ENCODE measurements around the gene TMEM266. TPM values are rescaled to one million over a fixed set of nuclear protein-coding genes. Genes with fewer than 3 reads are reported as not detected.

TMEM266 gene
- total RNA-seq, 2 donors from 2014 or later, result 0.15 TPM; not detected in 1

DNA sequence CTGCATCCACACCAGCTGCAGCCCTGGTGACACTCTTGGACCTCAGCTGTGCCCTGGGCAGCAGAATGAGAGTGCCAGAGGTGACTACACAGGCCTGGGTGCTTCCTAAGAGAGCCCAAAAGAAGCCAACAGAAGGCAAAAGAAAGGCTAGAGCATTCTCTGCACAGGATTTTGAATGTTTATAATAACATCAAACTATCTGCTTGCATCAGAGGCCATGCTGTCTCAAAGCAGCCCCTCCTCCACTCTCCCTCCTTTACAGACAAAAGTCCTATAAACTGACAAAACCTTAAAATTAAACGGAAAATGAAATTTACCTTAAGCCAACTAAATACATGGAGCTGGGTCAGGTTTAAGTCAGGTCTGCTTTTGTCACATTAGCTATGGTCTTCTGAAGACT is 155.8 kb downstream of the TMEM266 start:
- Mint-ChIP-seq H3K27ac (no peak overlapping the region), H3K4me1 (peaks cover 4% of the 10 kb centered on the region), H3K36me3 (ENCODE audit: low read depth) (peaks cover 55% of the 10 kb centered on the region), H3K27me3 (no peaks in the 10 kb centered on the region), H3K9me3 (no peaks in the 10 kb centered on the region), H3K4me3 (no peak overlapping the region)
- ATAC-seq (replicated peaks), result no peak

DNA sequence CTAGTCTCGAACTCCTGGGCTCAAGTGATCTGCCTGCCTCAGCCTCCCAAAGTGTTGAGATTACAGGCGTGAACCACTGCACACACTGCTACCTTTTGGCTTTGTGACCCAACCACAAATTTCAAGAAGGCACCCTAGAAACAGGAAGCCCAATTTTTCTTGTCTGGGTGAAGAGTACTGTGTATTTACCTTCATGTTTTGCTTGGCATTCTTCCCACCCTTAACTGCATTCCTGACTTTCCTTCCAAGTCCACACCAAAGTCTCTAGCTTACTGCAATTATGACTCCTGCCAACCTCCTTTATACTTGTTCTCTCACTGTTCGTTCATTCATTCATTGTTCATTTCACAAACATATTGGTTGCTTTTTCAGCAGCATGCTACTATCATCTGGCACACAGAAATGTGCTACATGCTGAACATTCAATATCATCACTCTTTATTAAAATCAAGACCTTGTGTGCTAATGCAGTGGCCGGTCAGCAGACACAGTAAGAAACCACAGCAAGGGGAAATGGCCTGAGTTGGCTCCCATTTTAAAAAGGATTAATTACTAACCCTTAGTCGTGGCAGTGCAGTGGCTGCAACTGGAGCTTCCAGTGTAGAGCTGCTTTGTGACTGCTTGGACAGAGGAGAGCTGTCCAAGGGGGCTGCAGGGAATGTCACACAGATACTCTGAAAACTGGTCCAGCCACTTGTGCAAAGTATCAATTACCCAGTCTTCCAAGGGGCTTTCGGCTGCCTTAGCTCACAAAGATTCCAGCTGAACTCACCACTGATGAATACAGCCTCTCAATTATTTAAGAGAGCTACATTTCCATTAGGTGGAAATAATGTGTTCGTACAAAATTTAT is 157.5 kb downstream of the TMEM266 start:
- Mint-ChIP-seq H3K4me3 (no peak overlapping the region), H3K27ac (no peak overlapping the region), H3K4me1 (peaks cover 4% of the 10 kb centered on the region), H3K36me3 (ENCODE audit: low read depth) (peaks cover 55% of the 10 kb centered on the region), H3K27me3 (no peaks in the 10 kb centered on the region), H3K9me3 (no peaks in the 10 kb centered on the region)
- no peak for ATAC-seq (replicated peaks)

DNA sequence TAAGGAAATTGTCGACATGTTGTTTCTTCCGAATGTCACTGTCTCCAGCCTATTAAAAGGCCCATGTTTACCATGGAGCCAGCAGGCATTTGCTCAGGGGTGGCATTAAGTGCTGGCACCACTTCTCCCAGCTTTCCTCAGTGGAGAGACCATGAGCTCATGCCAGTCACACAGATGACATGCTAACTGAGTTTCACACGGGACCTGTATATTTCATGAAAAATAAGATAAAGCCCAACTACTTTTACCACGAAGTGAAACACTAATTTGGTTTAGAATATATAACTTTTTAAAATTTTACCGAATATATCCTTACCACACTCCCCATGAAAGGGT is 158.1 kb downstream of the TMEM266 start:
- H3K27me3 Mint-ChIP-seq, result no peaks in the 10 kb centered on the region

DNA sequence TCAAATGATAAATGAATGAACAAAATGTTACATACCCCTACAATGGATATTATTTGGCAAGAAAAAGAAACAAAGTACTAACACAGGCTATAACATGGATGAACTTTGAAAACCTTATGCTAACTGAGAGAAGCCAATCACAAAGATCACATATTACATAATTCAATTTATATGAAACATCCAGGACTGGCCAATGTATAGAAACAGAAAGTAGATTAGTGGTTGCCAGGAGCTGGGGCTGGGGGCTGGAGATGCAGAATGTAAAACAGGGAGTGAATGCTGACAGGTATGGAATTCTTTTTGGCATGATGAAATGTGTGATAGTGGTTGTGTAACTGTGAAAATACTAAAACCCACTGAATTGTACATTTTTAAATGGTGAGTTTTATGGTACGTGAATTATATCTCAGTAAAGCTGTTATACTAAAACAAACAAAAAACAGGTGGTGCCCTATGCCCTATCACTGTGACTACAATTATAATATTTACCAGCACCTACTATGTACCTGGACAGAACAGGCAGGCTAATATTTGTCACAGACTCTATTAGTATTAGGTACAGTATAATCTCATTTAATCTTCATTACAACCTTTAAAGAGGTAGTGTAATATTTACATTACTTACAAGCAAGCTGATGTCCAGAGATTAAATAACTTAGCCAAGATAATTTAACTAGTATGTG is 161.4 kb downstream of the TMEM266 start:
- H3K9me3 Mint-ChIP-seq, result no peaks in the 10 kb centered on the region
- peaks cover 70% of the 10 kb centered on the region for H3K36me3 Mint-ChIP-seq (ENCODE audit: low read depth)
- H3K27me3 Mint-ChIP-seq, result no peaks in the 10 kb centered on the region
- no peak overlapping the region for H3K27ac Mint-ChIP-seq
- no peak overlapping the region for H3K4me3 Mint-ChIP-seq
- peaks cover 4% of the 10 kb centered on the region for H3K4me1 Mint-ChIP-seq
- ATAC-seq (replicated peaks), result no peak

More for the DNA sequence above, 158.1 kb downstream of the TMEM266 start:
- H3K4me3 Mint-ChIP-seq, result no peak overlapping the region
- H3K27ac Mint-ChIP-seq, result no peak overlapping the region
- H3K9me3 Mint-ChIP-seq, result no peaks in the 10 kb centered on the region
- H3K36me3 Mint-ChIP-seq (ENCODE audit: low read depth), result peaks cover 57% of the 10 kb centered on the region
- H3K4me1 Mint-ChIP-seq, result peaks cover 4% of the 10 kb centered on the region
- no peak for ATAC-seq (replicated peaks)

DNA sequence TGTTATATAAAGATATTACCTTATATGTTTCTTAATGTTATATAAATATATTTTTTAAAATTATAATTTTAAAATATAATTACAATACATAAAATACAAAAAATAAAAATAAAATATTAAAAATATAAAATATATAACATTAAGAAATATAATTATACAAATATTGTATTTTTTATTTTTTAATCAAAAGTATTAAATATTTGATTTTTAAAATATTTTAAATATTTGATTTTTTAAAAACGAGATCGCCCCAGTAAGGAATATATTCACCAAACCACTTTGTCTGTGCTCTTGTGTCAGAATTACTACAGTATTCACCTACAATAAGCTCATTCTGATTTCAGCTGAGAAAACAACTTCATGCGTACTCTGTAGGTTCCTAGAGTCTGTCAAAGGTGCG is 162.4 kb downstream of the TMEM266 start:
- Mint-ChIP-seq H3K4me1 (peaks cover 2% of the 10 kb centered on the region), H3K36me3 (ENCODE audit: low read depth) (peaks cover 61% of the 10 kb centered on the region), H3K9me3 (no peaks in the 10 kb centered on the region), H3K27ac (no peak overlapping the region), H3K27me3 (no peaks in the 10 kb centered on the region), H3K4me3 (no peak overlapping the region)
- ATAC-seq (replicated peaks), result no peak

DNA sequence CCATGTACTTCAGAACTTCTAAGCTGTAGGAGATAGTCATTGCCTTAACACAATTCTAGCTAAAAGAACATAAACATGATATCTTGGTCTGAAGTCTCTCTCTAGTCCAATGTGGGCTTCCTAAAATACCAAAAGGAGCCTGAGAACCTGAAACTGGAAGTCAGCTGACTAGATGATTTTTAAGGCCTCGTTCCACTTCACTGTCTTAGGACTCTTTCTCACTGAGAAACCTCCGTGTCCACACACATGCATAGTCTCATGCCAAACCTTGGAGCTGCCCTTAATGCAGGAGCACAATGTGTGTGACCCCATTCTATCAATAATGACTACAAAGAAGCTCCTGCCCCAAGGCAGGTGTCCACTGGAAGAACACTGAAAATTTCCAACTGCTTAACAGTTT is 163.7 kb downstream of the TMEM266 start:
- H3K9me3 Mint-ChIP-seq, result no peaks in the 10 kb centered on the region
- H3K36me3 Mint-ChIP-seq (ENCODE audit: low read depth), result peaks cover 54% of the 10 kb centered on the region
- H3K27me3 Mint-ChIP-seq, result no peaks in the 10 kb centered on the region
- H3K27ac Mint-ChIP-seq, result no peak overlapping the region
- H3K4me1 Mint-ChIP-seq, result no peaks in the 10 kb centered on the region
- no peak for ATAC-seq (replicated peaks)
- H3K4me3 Mint-ChIP-seq, result no peak overlapping the region

DNA sequence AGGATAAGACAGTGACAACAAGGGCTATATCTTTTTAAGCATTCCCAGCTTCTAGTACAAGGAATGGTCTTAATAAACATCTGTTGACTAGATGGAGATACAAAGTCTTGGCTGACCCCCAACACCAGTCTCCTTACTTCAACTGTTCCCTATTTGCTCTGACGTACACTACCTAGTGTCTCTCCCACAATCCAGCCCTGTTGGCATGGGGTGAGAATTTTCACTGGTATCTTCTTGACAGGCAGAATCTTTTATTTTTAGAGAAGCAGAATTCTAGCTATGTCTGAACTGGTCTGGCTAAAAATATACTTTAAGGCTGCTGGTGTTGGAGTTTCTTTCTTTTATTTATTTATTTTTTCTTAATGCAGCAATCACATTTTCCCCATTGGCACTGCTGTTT is 169.5 kb downstream of the TMEM266 start:
- no peak for ATAC-seq (replicated peaks)

DNA sequence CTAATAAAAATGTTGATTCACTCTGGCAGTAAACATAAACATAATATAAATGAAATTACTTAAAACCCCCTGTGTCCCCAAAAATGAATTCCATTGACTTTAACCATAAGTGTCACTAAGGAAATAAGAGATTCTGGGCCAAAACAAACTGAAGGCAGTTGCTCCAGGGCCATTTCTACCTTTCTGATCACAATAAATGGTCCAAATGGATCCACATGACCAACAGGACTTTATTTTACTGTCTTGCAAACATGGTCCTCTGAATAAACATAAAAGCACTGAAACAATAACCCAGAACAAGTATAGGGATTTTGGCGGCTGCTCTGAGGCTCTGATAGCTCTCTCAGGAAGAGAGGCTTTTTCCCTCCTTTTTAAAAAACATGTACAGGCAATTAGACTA is 174.1 kb downstream of the TMEM266 start:
- no peaks in the 10 kb centered on the region for H3K4me1 Mint-ChIP-seq
- no peak overlapping the region for H3K4me3 Mint-ChIP-seq
- peaks cover 30% of the 10 kb centered on the region for H3K36me3 Mint-ChIP-seq (ENCODE audit: low read depth)
- H3K27me3 Mint-ChIP-seq, result no peaks in the 10 kb centered on the region
- no peak overlapping the region for H3K27ac Mint-ChIP-seq
- ATAC-seq (replicated peaks), result no peak
- H3K9me3 Mint-ChIP-seq, result no peaks in the 10 kb centered on the region

More for the DNA sequence above, 169.5 kb downstream of the TMEM266 start:
- H3K4me3 Mint-ChIP-seq, result no peak overlapping the region
- H3K27ac Mint-ChIP-seq, result no peak overlapping the region
- no peaks in the 10 kb centered on the region for H3K9me3 Mint-ChIP-seq
- H3K36me3 Mint-ChIP-seq (ENCODE audit: low read depth), result peaks cover 50% of the 10 kb centered on the region
- no peaks in the 10 kb centered on the region for H3K4me1 Mint-ChIP-seq
- no peaks in the 10 kb centered on the region for H3K27me3 Mint-ChIP-seq

DNA sequence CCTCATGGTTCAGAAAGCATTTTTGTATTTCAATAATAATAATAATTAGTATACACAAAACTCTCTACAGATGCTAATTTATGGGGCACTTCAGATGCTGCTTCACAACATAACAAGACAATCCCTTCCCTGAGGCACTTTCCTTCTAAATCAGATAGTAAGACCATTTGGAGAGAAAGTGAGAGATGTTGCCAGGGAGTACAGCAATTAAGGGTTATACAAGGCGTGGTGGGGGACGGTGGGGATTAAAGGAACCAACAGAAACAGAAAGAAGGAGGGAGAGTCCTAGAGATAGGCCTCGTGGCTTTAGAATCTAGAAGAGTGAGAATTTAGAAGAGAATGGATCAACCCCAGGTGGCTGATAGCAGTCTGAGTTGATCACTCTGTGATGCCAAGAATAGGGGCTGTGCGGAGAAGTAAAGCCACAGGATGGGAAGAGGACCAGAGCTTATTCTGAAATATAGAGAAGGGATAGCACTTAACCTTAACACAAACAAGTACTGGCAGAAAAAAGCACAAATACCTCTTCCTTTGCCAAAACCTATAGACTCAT is 174.6 kb downstream of the TMEM266 start:
- no peak overlapping the region for H3K4me3 Mint-ChIP-seq
- no peaks in the 10 kb centered on the region for H3K4me1 Mint-ChIP-seq
- peaks cover 28% of the 10 kb centered on the region for H3K36me3 Mint-ChIP-seq (ENCODE audit: low read depth)
- H3K27ac Mint-ChIP-seq, result no peak overlapping the region
- no peak for ATAC-seq (replicated peaks)
- H3K9me3 Mint-ChIP-seq, result no peaks in the 10 kb centered on the region
- H3K27me3 Mint-ChIP-seq, result no peaks in the 10 kb centered on the region

DNA sequence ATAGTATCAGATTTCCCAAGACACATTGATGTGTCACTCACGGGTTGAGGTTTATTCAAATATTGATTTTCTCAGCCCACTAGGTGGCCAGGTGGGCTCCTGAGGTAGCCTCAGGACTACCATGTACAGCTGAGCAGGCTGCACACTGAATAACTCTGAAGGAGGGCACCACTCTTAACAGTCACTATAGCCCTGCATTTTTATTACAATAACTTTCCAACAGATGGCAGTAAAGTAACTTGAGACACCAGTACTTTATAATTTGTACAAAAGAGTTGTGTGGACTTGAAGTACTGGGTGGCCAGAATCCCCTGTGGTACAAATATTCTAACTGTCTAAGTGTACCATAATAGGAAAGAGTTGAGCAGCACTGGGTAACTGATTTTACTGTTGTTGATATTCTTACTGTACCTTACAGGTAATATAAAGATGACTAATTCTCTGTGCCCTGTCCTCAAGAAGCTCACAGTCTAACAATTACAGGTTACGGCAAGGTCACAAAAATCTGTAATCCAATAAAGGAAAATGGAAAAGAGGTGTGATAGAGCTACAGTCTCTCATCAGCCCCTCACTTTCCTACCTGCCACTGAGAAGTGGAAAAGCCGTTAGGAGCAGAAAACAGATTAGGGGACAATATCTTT is 175.5 kb downstream of the TMEM266 start:
- Mint-ChIP-seq H3K9me3 (no peaks in the 10 kb centered on the region), H3K4me1 (no peaks in the 10 kb centered on the region), H3K27me3 (no peaks in the 10 kb centered on the region), H3K27ac (no peak overlapping the region), H3K36me3 (ENCODE audit: low read depth) (peaks cover 22% of the 10 kb centered on the region), H3K4me3 (no peak overlapping the region)
- ATAC-seq (replicated peaks), result peak; percentile 57

DNA sequence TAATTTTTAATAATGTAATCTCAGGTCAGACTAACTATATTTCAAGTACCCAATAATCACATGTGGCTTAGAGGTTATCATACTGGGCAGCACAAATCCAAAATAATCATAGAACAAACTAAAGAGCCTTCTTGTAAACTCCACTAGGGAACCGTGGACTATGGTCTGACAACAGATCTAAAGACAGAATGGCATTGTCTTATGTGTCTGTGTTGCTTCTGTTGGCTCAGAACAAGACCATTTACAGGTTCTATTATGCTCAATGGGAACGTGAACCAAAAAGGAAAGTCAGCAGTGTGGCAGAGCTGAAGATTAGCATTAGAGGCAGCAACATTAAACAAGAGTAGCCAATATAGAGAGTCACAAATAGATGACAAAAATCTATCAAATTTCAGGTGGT is 176.6 kb downstream of the TMEM266 start:
- Mint-ChIP-seq H3K4me3 (no peak overlapping the region), H3K4me1 (no peaks in the 10 kb centered on the region), H3K9me3 (no peaks in the 10 kb centered on the region), H3K36me3 (ENCODE audit: low read depth) (peaks cover 12% of the 10 kb centered on the region), H3K27me3 (no peaks in the 10 kb centered on the region), H3K27ac (no peak overlapping the region)
- no peak for ATAC-seq (replicated peaks)

DNA sequence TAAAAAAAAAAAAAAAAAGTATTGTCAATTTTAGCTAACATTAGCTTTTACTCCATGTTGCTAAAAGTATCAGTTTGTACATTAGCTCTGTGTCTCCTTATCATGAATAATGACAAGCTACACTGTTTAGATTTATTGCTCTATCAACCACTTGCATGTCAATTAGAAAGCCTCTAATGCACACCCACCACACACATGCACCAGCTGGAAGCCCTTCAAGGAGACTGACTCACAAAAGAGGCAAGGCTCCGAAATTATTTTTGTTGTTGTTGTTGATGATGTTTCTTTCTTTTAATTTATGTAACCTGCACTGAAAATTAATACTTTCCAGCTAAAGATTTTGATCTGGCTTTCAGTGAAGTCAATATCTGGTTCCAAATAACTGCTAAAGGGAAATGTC is 180.0 kb downstream of the TMEM266 start:
- Mint-ChIP-seq H3K36me3 (ENCODE audit: low read depth) (peaks cover 12% of the 10 kb centered on the region), H3K27me3 (no peaks in the 10 kb centered on the region), H3K4me3 (no peak overlapping the region), H3K9me3 (no peaks in the 10 kb centered on the region), H3K4me1 (no peaks in the 10 kb centered on the region), H3K27ac (no peak overlapping the region)
- ATAC-seq (replicated peaks), result no peak

DNA sequence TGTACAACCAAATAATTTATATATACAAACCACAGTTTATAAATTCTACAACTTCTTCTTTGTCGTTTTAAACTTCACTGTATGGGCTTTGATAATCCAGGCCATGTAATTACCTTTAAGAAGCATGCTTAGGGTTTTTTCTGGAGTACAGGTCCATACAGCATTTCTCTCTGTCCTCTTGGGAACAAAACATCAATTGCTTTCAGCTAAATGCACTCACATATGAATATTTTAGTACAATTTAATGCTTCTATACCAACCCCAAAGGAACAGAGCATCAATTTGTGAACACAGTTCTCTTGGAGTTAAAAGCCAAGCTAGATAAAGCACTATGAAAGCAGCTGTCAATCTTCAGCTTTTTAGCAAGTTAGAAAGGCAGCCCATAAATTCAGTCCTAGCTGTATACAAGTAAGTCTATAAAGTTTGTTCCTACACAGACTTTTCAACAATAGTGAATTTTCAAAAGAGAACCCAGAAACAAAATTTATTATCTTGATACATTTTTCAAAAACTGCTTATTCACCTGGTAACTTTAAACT is 185.4 kb downstream of the TMEM266 start:
- H3K4me1 Mint-ChIP-seq, result no peaks in the 10 kb centered on the region
- H3K9me3 Mint-ChIP-seq, result no peaks in the 10 kb centered on the region
- H3K27ac Mint-ChIP-seq, result no peak overlapping the region
- no peak for ATAC-seq (replicated peaks)
- H3K36me3 Mint-ChIP-seq (ENCODE audit: low read depth), result peaks cover 28% of the 10 kb centered on the region
- no peaks in the 10 kb centered on the region for H3K27me3 Mint-ChIP-seq
- no peak overlapping the region for H3K4me3 Mint-ChIP-seq

DNA sequence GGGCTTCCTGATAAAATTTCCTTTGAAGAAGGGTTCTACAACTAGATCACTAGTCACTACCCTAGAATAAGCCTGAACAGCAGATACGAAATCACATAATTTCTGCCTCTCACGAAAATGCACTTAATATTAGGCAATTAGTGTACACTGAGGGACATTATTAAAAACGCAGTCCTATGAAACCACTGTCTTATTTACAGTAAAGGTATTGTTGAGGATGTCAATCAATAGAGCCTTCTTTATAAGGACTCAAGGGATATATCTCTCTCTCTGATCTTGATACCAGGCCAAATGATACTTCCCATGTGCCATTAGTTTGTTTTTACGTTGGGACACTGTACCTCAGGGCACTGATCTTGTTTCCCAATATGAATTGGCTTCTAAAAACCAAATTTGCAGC is 191.9 kb downstream of the TMEM266 start:
- H3K27ac Mint-ChIP-seq, result no peak overlapping the region
- no peaks in the 10 kb centered on the region for H3K9me3 Mint-ChIP-seq
- no peaks in the 10 kb centered on the region for H3K27me3 Mint-ChIP-seq
- no peak for ATAC-seq (replicated peaks)
- H3K36me3 Mint-ChIP-seq (ENCODE audit: low read depth), result peaks cover 22% of the 10 kb centered on the region
- no peaks in the 10 kb centered on the region for H3K4me1 Mint-ChIP-seq
- no peak overlapping the region for H3K4me3 Mint-ChIP-seq

Data from activated T-helper 17 cell treated with anti-CD3 and anti-CD28 coated beads, Interleukin-2, amount 50 U/mL, for 72 hours (primary cell).